Epithelial cell of prostate (primary cell): ENCODE data around the gene TMEM267.
"Not testable (repeated sequence)": the region's sequence is repeated elsewhere in the genome, so short reads cannot be mapped to it uniquely, and the experiment has no call there.

ENCODE experiments used
- DNase-seq: peaks from one replicate; pipeline ENCODE4 v3.0.0-alpha.2; 2011; ENCODE audit warnings: low read depth, low spot score
- H3K27ac ChIP-seq: fragments of 450-650 bp; 2 replicates; pipeline ENCODE4 v1.5.1; 2017; ENCODE audit warnings: mild to moderate bottlenecking

Gene TMEM267

GRCh38 chr5:43465455-43465854, 18.2 kb downstream of the TMEM267 start:
- not testable (repeated sequence) for DNase-seq, H3K27ac ChIP-seq

- H3K27ac ChIP-seq: no peak overlapping the region
- DNase-seq: no peak
Observed at GRCh38 chr5:43461066-43461465, 22.6 kb downstream of the TMEM267 start.

GRCh38 chr5:43456556-43456955, 27.1 kb downstream of the TMEM267 start:
- no peak overlapping the region for H3K27ac ChIP-seq
- DNase-seq: no peak

- DNase-seq, H3K27ac ChIP-seq: not testable (repeated sequence)
Observed at GRCh38 chr5:43441575-43441974, 42.1 kb downstream of the TMEM267 start.

- DNase-seq: no peak
- no peak overlapping the region for H3K27ac ChIP-seq
Observed at GRCh38 chr5:43437062-43437660, 46.5 kb downstream of the TMEM267 start.

- DNase-seq: no peak
- H3K27ac ChIP-seq: no peak overlapping the region
Observed at GRCh38 chr5:43433382-43433781, 50.3 kb downstream of the TMEM267 start.

GRCh38 chr5:43432486-43433375, 50.9 kb downstream of the TMEM267 start:
- peak; percentile 56 for DNase-seq
- peak overlapping the region; percentile 69 for H3K27ac ChIP-seq

- peak overlapping the region; percentile 75 for H3K27ac ChIP-seq
- no peak for DNase-seq
Observed at GRCh38 chr5:43429706-43430105, 54.0 kb downstream of the TMEM267 start.

- DNase-seq: no peak
- H3K27ac ChIP-seq: peak overlapping the region; percentile 75
Observed at GRCh38 chr5:43429016-43429415, 54.6 kb downstream of the TMEM267 start.

- peak overlapping the region; percentile 75 for H3K27ac ChIP-seq
- no peak for DNase-seq
Observed at GRCh38 chr5:43427306-43427705, 56.4 kb downstream of the TMEM267 start.

GRCh38 chr5:43425983-43426382, 57.7 kb downstream of the TMEM267 start:
- DNase-seq: peak; percentile 80
- H3K27ac ChIP-seq: peak overlapping the region; percentile 75

- not testable (repeated sequence) for DNase-seq, H3K27ac ChIP-seq
Observed at GRCh38 chr5:43423086-43423485, 60.6 kb downstream of the TMEM267 start.

- H3K27ac ChIP-seq: peak overlapping the region; percentile 7
- peak; percentile 62 for DNase-seq
Observed at GRCh38 chr5:43422143-43422542, 61.5 kb downstream of the TMEM267 start.

- DNase-seq: no peak
- peak overlapping the region; percentile 7 for H3K27ac ChIP-seq
Observed at GRCh38 chr5:43421450-43422133, 62.1 kb downstream of the TMEM267 start.

- H3K27ac ChIP-seq: no peak overlapping the region
- no peak for DNase-seq
Observed at GRCh38 chr5:43420241-43420640, 63.4 kb downstream of the TMEM267 start.

- no peak overlapping the region for H3K27ac ChIP-seq
- DNase-seq: no peak
Observed at GRCh38 chr5:43418561-43418960, 65.1 kb downstream of the TMEM267 start.

GRCh38 chr5:43416803-43417394, 66.8 kb downstream of the TMEM267 start:
- no peak for DNase-seq
- no peak overlapping the region for H3K27ac ChIP-seq

GRCh38 chr5:43415935-43416802, 67.5 kb downstream of the TMEM267 start:
- H3K27ac ChIP-seq: no peak overlapping the region
- DNase-seq: no peak

- DNase-seq: no peak
- no peak overlapping the region for H3K27ac ChIP-seq
Observed at GRCh38 chr5:43413966-43414365, 69.7 kb downstream of the TMEM267 start.

GRCh38 chr5:43412644-43413043, 71.0 kb downstream of the TMEM267 start:
- no peak overlapping the region for H3K27ac ChIP-seq
- DNase-seq: no peak
